HEK293 (cell line): ENCODE measurements around the gene FGD6.
A peak's percentile ranks its signal among the peaks of the same experiment; 100 is the strongest.

Experiments
- BCL11B ChIP-seq: fragments of 450-650 bp; formaldehyde crosslinking; IDR thresholded peaks from 2 replicates; pipeline ENCODE4 v1.5.1; 2016; ENCODE audit warnings: low read depth, missing biosample characterization, missing genetic modification characterization
- GFI1B ChIP-seq: fragments of 450-650 bp; formaldehyde crosslinking; IDR thresholded peaks from 2 replicates; pipeline ENCODE4 v1.5.1; 2016; ENCODE audit warnings: missing biosample characterization, missing genetic modification characterization
- HOXC10 ChIP-seq: sonication (generic); formaldehyde crosslinking; IDR thresholded peaks from 2 replicates; pipeline ENCODE4 v1.8.1; 2023; ENCODE audit warnings: mild to moderate bottlenecking, missing genetic modification reagents
- KLF1 ChIP-seq: fragments of 450-650 bp; formaldehyde crosslinking; IDR thresholded peaks from 2 replicates; pipeline ENCODE4 v1.5.1; 2016; ENCODE audit warnings: missing biosample characterization, missing genetic modification characterization
- KLF7 ChIP-seq: fragments of 450-650 bp; formaldehyde crosslinking; IDR thresholded peaks from 2 replicates; pipeline ENCODE4 v1.5.1; 2016; ENCODE audit warnings: missing biosample characterization, missing genetic modification characterization, borderline replicate concordance
- KLF8 ChIP-seq: fragments of 450-650 bp; formaldehyde crosslinking; IDR thresholded peaks from 2 replicates; pipeline ENCODE4 v1.5.1; 2016; ENCODE audit warnings: missing biosample characterization, missing genetic modification characterization
- OSR2 ChIP-seq: fragments of 450-650 bp; formaldehyde crosslinking; IDR thresholded peaks from 2 replicates; pipeline ENCODE4 v1.5.1; 2016; ENCODE audit warnings: missing biosample characterization, missing genetic modification characterization
- SALL2 ChIP-seq: fragments of 450-650 bp; formaldehyde crosslinking; IDR thresholded peaks from 2 replicates; pipeline ENCODE4 v1.5.0; 2017; ENCODE audit warnings: missing biosample characterization, mild to moderate bottlenecking, missing genetic modification characterization, borderline replicate concordance
- SP2 ChIP-seq: fragments of 450-650 bp; formaldehyde crosslinking; IDR thresholded peaks from 2 replicates; pipeline ENCODE4 v1.5.1; 2016; ENCODE audit warnings: missing biosample characterization, missing genetic modification characterization
- TCF7L2 ChIP-seq: IDR thresholded peaks from 2 replicates; pipeline ENCODE4 v1.6.1; 2011; ENCODE audit warnings: low read depth, mild to moderate bottlenecking, inconsistent platforms, low read length, moderate library complexity, borderline replicate concordance
- ZBTB1 ChIP-seq: fragments of 450-650 bp; formaldehyde crosslinking; IDR thresholded peaks from 2 replicates; pipeline ENCODE4 v1.5.1; 2016; ENCODE audit warnings: missing biosample characterization, missing genetic modification characterization
- ZBTB26 ChIP-seq: fragments of 450-650 bp; formaldehyde crosslinking; optimal IDR thresholded peaks from 2 replicates; pipeline ENCODE3; 2016; ENCODE audit warnings: missing biosample characterization, mild to moderate bottlenecking, missing genetic modification characterization
- ZBTB44 ChIP-seq: fragments of 450-650 bp; IDR thresholded peaks from 2 replicates; pipeline ENCODE4 v1.5.1; 2018; ENCODE audit warnings: missing biosample characterization, mild to moderate bottlenecking, missing genetic modification characterization
- ZNF138 ChIP-seq: fragments of 450-650 bp; formaldehyde crosslinking; IDR thresholded peaks from 2 replicates; pipeline ENCODE4 v1.5.1; 2016; ENCODE audit warnings: missing biosample characterization, missing genetic modification characterization, borderline replicate concordance
- ZNF221 ChIP-seq: fragments of 450-650 bp; formaldehyde crosslinking; IDR thresholded peaks from 2 replicates; pipeline ENCODE4 v1.5.1; 2017; ENCODE audit warnings: missing biosample characterization, missing genetic modification characterization, borderline replicate concordance
- ZNF266 ChIP-seq: fragments of 450-650 bp; formaldehyde crosslinking; IDR thresholded peaks from 2 replicates; pipeline ENCODE4 v1.5.1; 2016; ENCODE audit warnings: missing biosample characterization, missing genetic modification characterization, low read depth
- ZNF324 ChIP-seq: fragments of 450-650 bp; formaldehyde crosslinking; IDR thresholded peaks from 2 replicates; pipeline ENCODE4 v1.5.1; 2016; ENCODE audit warnings: missing biosample characterization, missing genetic modification characterization
- ZNF335 ChIP-seq: fragments of 450-650 bp; formaldehyde crosslinking; conservative IDR thresholded peaks from 2 replicates; pipeline ENCODE4 v1.5.1; 2016; ENCODE audit warnings: missing biosample characterization, missing genetic modification characterization
- ZNF433 ChIP-seq: fragments of 450-650 bp; formaldehyde crosslinking; IDR thresholded peaks from 2 replicates; pipeline ENCODE4 v1.5.1; 2016; ENCODE audit warnings: missing biosample characterization, missing genetic modification characterization, low read depth
- ZNF501 ChIP-seq: fragments of 450-650 bp; formaldehyde crosslinking; IDR thresholded peaks from 2 replicates; pipeline ENCODE4 v1.5.1; 2016; ENCODE audit warnings: missing biosample characterization, missing genetic modification characterization
- ZNF510 ChIP-seq: fragments of 450-650 bp; formaldehyde crosslinking; IDR thresholded peaks from 2 replicates; pipeline ENCODE4 v1.5.1; 2018; ENCODE audit warnings: mild to moderate bottlenecking, missing genetic modification characterization, missing biosample characterization; ENCODE audit not compliant: insufficient replicate concordance
- ZNF610 ChIP-seq: fragments of 450-650 bp; formaldehyde crosslinking; IDR thresholded peaks from 2 replicates; pipeline ENCODE4 v1.5.1; 2016; ENCODE audit warnings: missing biosample characterization, missing genetic modification characterization, borderline replicate concordance
- ZNF692 ChIP-seq: fragments of 450-650 bp; formaldehyde crosslinking; IDR thresholded peaks from 2 replicates; pipeline ENCODE4 v1.5.1; 2016; ENCODE audit warnings: missing biosample characterization, missing genetic modification characterization
- ZNF768 ChIP-seq: fragments of 450-650 bp; formaldehyde crosslinking; IDR thresholded peaks from 2 replicates; pipeline ENCODE4 v1.5.1; 2018; ENCODE audit warnings: missing biosample characterization, mild to moderate bottlenecking, missing genetic modification characterization
- ZNF830 ChIP-seq: fragments of 450-650 bp; IDR thresholded peaks from 2 replicates; pipeline ENCODE4 v1.5.0; 2018; ENCODE audit warnings: missing biosample characterization, missing genetic modification characterization, low read depth, mild to moderate bottlenecking, moderate library complexity
- ZNF837 ChIP-seq: fragments of 450-650 bp; formaldehyde crosslinking; IDR thresholded peaks from 2 replicates; pipeline ENCODE4 v1.5.1; 2016; ENCODE audit warnings: missing biosample characterization, missing genetic modification characterization
- ZSCAN23 ChIP-seq: fragments of 450-650 bp; formaldehyde crosslinking; IDR thresholded peaks from 2 replicates; pipeline ENCODE4 v1.5.1; 2016; ENCODE audit warnings: missing biosample characterization, missing genetic modification characterization
- ZXDB ChIP-seq: fragments of 450-650 bp; formaldehyde crosslinking; IDR thresholded peaks from 2 replicates; pipeline ENCODE4 v1.5.1; 2016; ENCODE audit warnings: missing biosample characterization, missing genetic modification characterization
- TF ChIP-seq, protein P1 (sequence below): fragments of 450-650 bp; formaldehyde crosslinking; IDR thresholded peaks from 2 replicates; pipeline ENCODE4 v1.5.1; 2016; ENCODE audit warnings: missing biosample characterization, missing genetic modification characterization
- TF ChIP-seq, protein P2 (sequence below): fragments of 450-650 bp; formaldehyde crosslinking; IDR thresholded peaks from 2 replicates; pipeline ENCODE4 v1.5.1; 2017; ENCODE audit warnings: missing biosample characterization, missing genetic modification characterization

FGD6 gene

DNA sequence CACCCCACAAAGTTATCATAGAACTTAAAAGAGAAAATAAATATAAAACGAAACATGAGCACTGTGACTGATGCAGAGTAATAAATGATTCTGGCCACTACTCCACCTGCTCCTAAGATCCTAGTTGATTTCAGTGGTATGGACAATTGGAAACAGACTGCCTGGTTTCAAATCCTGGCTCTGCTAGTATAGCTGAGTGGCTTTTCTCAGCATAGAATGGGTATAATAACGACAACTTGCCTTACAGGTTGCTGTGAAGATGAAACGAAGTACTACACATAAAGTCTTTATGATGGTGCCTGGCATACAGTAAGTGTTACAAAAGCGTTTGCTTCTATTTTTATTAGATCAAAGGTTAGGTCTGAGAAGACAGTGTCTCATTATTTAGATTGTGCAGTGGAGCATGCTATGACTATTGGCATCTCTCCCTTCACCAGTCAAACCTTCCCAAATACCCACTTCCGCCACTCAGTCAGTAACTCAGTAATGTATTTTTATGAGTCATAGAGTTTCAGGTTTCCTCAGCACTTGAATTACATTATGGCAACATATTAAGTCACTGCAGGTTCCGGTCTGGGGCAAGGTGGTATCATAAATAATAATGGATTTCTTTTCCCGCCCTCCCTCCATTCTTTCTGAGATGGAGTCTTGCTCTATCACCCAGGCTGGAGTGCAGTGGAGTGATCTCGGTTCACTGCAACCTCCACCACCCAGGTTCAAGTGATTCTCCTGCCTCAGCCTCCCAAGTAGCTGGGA lies 114.2 kb downstream of the FGD6 start (continued):
- TF ChIP-seq ZNF692 (tag by site-specific recombination) (peak; percentile 80), ZXDB (tag by site-specific recombination) (peak; percentile 94), ZNF837 (no peak), HOXC10 (no peak), KLF7 (tag by site-specific recombination) (peak; percentile 70; the same call in 1 of the 2 replicates), ZNF830 (tag by site-specific recombination) (no peak), ZNF768 (tag by site-specific recombination) (no peak), ZNF221 (tag by site-specific recombination) (no peak), OSR2 (tag by site-specific recombination) (peak; percentile 96), TCF7L2 (peak; percentile 83), KLF1 (tag by site-specific recombination) (peak; percentile 36; the same call in 1 of the 2 replicates), KLF8 (tag by site-specific recombination) (peak; percentile 80), ZNF501 (tag by site-specific recombination) (peak; percentile 90), ZNF324 (peak; percentile 89; the same call in 1 of the 2 replicates), SALL2 (tag by site-specific recombination) (no peak), ZNF335 (tag by site-specific recombination) (no peak; the same call in 1 of the 2 replicates), ZBTB44 (tag by site-specific recombination) (peak; percentile 93), ZBTB1 (tag by site-specific recombination) (peak; percentile 23; the same call in 1 of the 2 replicates), ZNF510 (tag by site-specific recombination) (no peak), ZSCAN23 (tag by site-specific recombination) (peak; percentile 59; the same call in 1 of the 2 replicates), ZBTB26 (tag by site-specific recombination) (no peak), ZNF138 (tag by site-specific recombination) (no peak), ZNF266 (no peak), SP2 (tag by site-specific recombination) (peak; percentile 44), GFI1B (tag by site-specific recombination) (peak; percentile 47; the same call in 1 of the 2 replicates), ZNF433 (no peak), ZNF610 (tag by site-specific recombination) (peak; percentile 73), BCL11B (tag by site-specific recombination) (peak; percentile 60; the same call in 1 of the 2 replicates)
- TF ChIP-seq, protein P1, sequence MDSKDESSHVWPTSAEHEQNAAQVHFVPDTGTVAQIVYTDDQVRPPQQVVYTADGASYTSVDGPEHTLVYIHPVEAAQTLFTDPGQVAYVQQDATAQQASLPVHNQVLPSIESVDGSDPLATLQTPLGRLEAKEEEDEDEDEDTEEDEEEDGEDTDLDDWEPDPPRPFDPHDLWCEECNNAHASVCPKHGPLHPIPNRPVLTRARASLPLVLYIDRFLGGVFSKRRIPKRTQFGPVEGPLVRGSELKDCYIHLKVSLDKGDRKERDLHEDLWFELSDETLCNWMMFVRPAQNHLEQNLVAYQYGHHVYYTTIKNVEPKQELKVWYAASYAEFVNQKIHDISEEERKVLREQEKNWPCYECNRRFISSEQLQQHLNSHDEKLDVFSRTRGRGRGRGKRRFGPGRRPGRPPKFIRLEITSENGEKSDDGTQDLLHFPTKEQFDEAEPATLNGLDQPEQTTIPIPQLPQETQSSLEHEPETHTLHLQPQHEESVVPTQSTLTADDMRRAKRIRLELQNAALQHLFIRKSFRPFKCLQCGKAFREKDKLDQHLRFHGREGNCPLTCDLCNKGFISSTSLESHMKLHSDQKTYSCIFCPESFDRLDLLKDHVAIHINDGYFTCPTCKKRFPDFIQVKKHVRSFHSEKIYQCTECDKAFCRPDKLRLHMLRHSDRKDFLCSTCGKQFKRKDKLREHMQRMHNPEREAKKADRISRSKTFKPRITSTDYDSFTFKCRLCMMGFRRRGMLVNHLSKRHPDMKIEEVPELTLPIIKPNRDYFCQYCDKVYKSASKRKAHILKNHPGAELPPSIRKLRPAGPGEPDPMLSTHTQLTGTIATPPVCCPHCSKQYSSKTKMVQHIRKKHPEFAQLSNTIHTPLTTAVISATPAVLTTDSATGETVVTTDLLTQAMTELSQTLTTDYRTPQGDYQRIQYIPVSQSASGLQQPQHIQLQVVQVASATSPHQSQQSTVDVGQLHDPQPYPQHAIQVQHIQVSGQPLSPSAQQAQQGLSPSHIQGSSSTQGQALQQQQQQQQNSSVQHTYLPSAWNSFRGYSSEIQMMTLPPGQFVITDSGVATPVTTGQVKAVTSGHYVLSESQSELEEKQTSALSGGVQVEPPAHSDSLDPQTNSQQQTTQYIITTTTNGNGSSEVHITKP: peak; percentile 82
- TF ChIP-seq, protein P2, sequence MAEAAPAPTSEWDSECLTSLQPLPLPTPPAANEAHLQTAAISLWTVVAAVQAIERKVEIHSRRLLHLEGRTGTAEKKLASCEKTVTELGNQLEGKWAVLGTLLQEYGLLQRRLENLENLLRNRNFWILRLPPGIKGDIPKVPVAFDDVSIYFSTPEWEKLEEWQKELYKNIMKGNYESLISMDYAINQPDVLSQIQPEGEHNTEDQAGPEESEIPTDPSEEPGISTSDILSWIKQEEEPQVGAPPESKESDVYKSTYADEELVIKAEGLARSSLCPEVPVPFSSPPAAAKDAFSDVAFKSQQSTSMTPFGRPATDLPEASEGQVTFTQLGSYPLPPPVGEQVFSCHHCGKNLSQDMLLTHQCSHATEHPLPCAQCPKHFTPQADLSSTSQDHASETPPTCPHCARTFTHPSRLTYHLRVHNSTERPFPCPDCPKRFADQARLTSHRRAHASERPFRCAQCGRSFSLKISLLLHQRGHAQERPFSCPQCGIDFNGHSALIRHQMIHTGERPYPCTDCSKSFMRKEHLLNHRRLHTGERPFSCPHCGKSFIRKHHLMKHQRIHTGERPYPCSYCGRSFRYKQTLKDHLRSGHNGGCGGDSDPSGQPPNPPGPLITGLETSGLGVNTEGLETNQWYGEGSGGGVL (tag by site-specific recombination): peak; percentile 83
